Ovary (tissue), 9 donors: ENCODE measurements around the gene TMEM260. TPM values are rescaled to one million over a fixed set of nuclear protein-coding genes. Genes with fewer than 3 reads are reported as not detected.
A peak's percentile ranks its signal among the peaks of the same experiment; 100 is the strongest.

Experiments used
- DNase-seq, 5 donors: peaks; one replicate each; pipeline ENCODE4 v3.0.0-alpha.2; 2019 to 2020
- H3K27ac ChIP-seq, 2 donors: fragments of 200-600 bp; one replicate each; pipeline versions ENCODE4 v1.5.1 to v1.8.0; 2019 to 2022
- H3K27me3 ChIP-seq: fragments of 200-600 bp; one replicate; pipeline ENCODE4 v1.8.0; 2022
- H3K36me3 ChIP-seq: fragments of 200-600 bp; sonication (generic); one replicate; pipeline ENCODE4 v1.5.1; 2019
- H3K4me1 ChIP-seq: one replicate; pipeline ENCODE4 v1.8.1; 2013; ENCODE audit warnings: mild to moderate bottlenecking, moderate library complexity; ENCODE audit not compliant: insufficient read depth
- H3K4me3 ChIP-seq: fragments of 200-600 bp; sonication (generic); one replicate; pipeline ENCODE4 v1.5.1; 2017
- H3K9me3 ChIP-seq, 2 donors: fragments of 200-600 bp in 1 of 2; sonication (generic) in 1 of 2; one replicate each; pipeline versions ENCODE4 v1.5.1 to v1.8.1; 2013 to 2019; ENCODE audit warnings: mild to moderate bottlenecking in 1 of 2, moderate library complexity in 1 of 2
- EP300 ChIP-seq: sonication (generic); formaldehyde crosslinking; IDR thresholded peaks from one replicate; pipeline ENCODE4 v1.6.1; 2017; ENCODE audit warnings: antibody characterized with exemption
- POLR2A ChIP-seq: fragments of 450-650 bp; IDR thresholded peaks from one replicate; pipeline ENCODE4 v1.6.1; 2017; ENCODE audit warnings: antibody characterized with exemption, mild to moderate bottlenecking, moderate library complexity
- WGBS, 3 donors: extraction: QIAGEN DNeasy Blood & Tissue Kit in 1 of 3; methylation state at CpG; one replicate each; pipeline versions ENCODE4 v1.1.5 to v1.1.7; 2013 to 2017; 5-methylcytosine and 5-hydroxymethylcytosine counted together
- intact Hi-C, 4 donors: fragments of 100-400 bp; cut with DNase I; formaldehyde crosslinking; loops; one replicate each; pipeline versions ENCODE4 v1.11.0 to v1.15.1; 2022 to 2023
- polyA plus RNA-seq, 2 donors: library from polyadenylated mRNA; stranded (reverse); fragments of 200-250 nt in 1 of 2; fragments of 350-450 nt in 1 of 2; fragmentation: Illumina TruSeq in 1 of 2; extraction: RNeasy Lipid Tissue Mini Kit (QIAGEN cat#74804) in 1 of 2; gene quantifications; one replicate each; pipeline ENCODE4 v1.2.3, GENCODE V29; 2013 to 2014
- total RNA-seq, 7 donors: library from RNA; depleted of rRNA in 2 of 7; stranded (reverse); fragments of >200 nt in 2 of 7; fragmentation: NEBNext Ultra II Directional in 3 of 7; extraction: Animal tissue kit (Norgen Biotek cat#: 25700) in 3 of 7; gene quantifications; one replicate each; pipeline versions ENCODE4 v1.1.0 to v1.2.4, GENCODE V29; 2016 to 2023
- TF ChIP-seq, protein P1 (sequence below), 3 donors: fragments of 450-650 bp in 2 of 3; fragments of 200-600 bp in 1 of 3; IDR thresholded peaks; one replicate each; pipeline versions ENCODE4 v1.5.1 to v1.8.0; 2016 to 2022; ENCODE audit warnings: antibody characterized with exemption in 3 of 3, mild to moderate bottlenecking in 1 of 3
- donor health status: DM: no; HTN: no; CAD: no; lungs with moderate emphysema.
- donor health status: DM: no; HTN: no; CAD: no.
- donor health status: Bipolar disorder and iron deficiency.
- donor health status: DM: yes; HTN: yes; CAD: no.
- donor health status: DM: no; HTN: no; CAD: no.
- donor health status: DM: yes; HTN: yes; CAD: no.

TMEM260 gene
- total and polyA plus RNA-seq, 9 donors = 12.8 to 28.1 (median 21.5) TPM

DNA sequence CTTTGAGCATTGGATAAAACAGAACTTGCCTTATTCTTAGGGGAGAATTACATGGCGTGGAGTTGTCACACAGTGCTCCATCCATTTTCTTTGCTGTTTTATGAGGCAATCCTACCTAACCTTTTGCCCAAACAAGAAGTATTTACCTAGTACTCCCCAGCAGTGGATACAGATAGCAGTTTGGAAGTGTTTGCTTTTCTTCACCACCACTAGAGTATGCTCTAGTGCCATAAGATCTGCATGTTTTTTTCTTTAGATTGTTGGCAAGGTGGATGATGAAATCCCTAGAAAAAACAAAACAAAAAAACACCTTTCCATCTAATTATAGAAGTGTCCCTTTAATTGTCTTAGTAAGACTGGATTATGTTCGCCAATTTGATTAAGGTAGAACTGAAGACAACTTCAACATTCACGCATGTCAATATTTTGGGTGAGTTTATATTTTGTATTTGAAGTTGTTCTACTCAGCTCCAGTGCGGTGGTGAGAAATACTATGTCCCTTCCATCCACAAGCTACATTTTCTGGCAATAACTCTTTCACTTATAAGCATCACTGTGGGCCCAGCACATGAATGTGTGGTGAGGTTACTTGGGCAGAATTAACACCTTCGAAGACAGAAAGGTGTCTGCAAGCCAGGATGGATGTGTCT is 23.6 kb upstream of the TMEM260 start:
- WGBS, 3 donors = 34 to 48% (median 44%) methylated on average over 5 of the region's 5 CpGs
- Histone ChIP-seq H3K27me3 (no peaks in the 10 kb centered on the region), H3K36me3 (no peaks in the 10 kb centered on the region), H3K9me3 (no peaks in the 10 kb centered on the region), H3K27ac (no peak overlapping the region), H3K4me3 (no peak overlapping the region), H3K4me1 (no peaks in the 10 kb centered on the region)
- DNase-seq = no peak
- intact Hi-C loops = no loop called here
- TF ChIP-seq POLR2A (no peak), EP300 (no peak)
- TF ChIP-seq, protein P1, sequence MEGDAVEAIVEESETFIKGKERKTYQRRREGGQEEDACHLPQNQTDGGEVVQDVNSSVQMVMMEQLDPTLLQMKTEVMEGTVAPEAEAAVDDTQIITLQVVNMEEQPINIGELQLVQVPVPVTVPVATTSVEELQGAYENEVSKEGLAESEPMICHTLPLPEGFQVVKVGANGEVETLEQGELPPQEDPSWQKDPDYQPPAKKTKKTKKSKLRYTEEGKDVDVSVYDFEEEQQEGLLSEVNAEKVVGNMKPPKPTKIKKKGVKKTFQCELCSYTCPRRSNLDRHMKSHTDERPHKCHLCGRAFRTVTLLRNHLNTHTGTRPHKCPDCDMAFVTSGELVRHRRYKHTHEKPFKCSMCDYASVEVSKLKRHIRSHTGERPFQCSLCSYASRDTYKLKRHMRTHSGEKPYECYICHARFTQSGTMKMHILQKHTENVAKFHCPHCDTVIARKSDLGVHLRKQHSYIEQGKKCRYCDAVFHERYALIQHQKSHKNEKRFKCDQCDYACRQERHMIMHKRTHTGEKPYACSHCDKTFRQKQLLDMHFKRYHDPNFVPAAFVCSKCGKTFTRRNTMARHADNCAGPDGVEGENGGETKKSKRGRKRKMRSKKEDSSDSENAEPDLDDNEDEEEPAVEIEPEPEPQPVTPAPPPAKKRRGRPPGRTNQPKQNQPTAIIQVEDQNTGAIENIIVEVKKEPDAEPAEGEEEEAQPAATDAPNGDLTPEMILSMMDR (IDR thresholded peaks at IDR 0.05) = peak in 1 of 3 donors; percentile 26

DNA sequence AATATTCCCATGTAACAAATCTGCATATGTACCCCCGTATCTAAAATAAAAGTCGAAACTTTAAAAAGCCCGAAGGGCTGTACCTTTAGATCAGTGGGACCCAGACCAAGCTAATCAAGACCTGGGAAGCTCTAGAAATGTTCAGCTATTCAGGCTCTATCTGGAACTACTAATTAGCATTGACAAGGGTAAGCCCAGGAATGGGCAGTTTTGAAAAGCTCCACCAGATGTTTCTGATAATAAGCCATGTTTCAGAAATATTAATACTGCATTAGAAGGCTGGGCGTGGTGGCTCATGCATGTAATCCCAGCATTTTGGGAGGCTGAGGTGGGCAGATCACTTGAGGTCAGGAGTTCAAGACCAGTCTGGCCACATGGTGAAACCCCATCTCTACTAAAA is 20.4 kb upstream of the TMEM260 start:
- no peaks in the 10 kb centered on the region for H3K9me3 ChIP-seq
- no peaks in the 10 kb centered on the region for H3K36me3 ChIP-seq
- whole genome bisulfite sequencing, 3 donors = 86 to 92% (median 91%) methylated on average over 4 of the region's 4 CpGs
- H3K4me3 ChIP-seq = no peak overlapping the region
- intact Hi-C loops = no loop called here
- no peak overlapping the region for H3K27ac ChIP-seq
- no peaks in the 10 kb centered on the region for H3K27me3 ChIP-seq
- TF ChIP-seq, protein P1 (IDR thresholded peaks at IDR 0.05) = no peak
- TF ChIP-seq POLR2A = no peak
- no peak for TF ChIP-seq EP300
- no peak for DNase-seq
- no peaks in the 10 kb centered on the region for H3K4me1 ChIP-seq

DNA sequence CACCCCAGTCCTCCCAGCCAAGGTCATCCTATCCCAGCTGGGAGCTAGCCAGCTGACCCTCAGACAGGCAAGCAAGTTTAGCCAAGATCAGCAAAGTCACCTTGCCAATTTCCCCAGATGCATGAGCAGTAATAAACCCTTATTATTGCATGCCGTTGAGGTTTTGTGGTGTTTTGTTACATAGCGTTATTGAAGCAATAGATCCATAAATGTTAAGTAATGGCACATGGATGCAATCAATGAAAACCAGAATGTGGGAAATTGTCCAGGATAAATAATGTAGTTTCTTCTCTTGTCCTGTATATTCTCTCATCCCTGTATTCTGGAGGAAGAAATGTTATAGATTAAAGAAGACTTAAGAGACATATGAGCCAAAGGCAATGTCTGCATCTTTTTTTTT is 18.0 kb upstream of the TMEM260 start:
- WGBS, 3 donors = 11 to 40% (median 11%) methylated on average over 2 of the region's 2 CpGs
- H3K36me3 ChIP-seq = no peaks in the 10 kb centered on the region
- no peak for TF ChIP-seq EP300
- TF ChIP-seq, protein P1 (IDR thresholded peaks at IDR 0.05) = no peak
- no peak for TF ChIP-seq POLR2A

DNA sequence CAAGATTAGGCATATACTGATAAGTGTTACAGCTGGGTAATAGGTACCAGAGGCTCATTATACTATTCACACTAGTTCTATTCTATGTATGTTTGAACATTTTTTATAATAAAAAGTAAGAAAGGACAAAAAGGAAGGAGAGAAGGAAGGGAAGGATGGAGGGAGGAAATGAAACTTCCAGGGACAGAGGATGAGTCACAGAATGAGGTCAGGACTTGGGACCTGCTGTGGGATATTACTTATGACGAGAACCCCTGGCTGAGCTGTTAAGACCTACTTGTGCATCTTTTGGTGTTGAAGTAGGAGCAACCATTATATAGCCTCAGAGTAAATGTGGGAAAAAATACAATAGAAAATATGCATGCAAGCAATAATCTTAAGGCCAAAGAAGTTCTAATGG is 16.7 kb upstream of the TMEM260 start:
- no peak overlapping the region for H3K4me3 ChIP-seq
- no peaks in the 10 kb centered on the region for H3K36me3 ChIP-seq
- H3K27ac ChIP-seq = no peak overlapping the region
- TF ChIP-seq, protein P1 (IDR thresholded peaks at IDR 0.05) = no peak
- no peak for TF ChIP-seq POLR2A
- H3K4me1 ChIP-seq = no peaks in the 10 kb centered on the region
- no peaks in the 10 kb centered on the region for H3K9me3 ChIP-seq
- 86 to 93% (median 89%) methylated on average over 1 of the region's 1 CpG for WGBS, 3 donors
- intact Hi-C loops = loop anchor here in 1 of 4 donors (10.0 kb wide), 1 partner anchor 622 kb away; no protein-coding TSS in a partner anchor
- H3K27me3 ChIP-seq = no peaks in the 10 kb centered on the region
- DNase-seq = no peak

More for the DNA sequence above, 18.0 kb upstream of the TMEM260 start:
- no peak for DNase-seq
- no peaks in the 10 kb centered on the region for H3K9me3 ChIP-seq
- no peak overlapping the region for H3K27ac ChIP-seq
- intact Hi-C loops = loop anchor here in 1 of 4 donors (10.0 kb wide), 1 partner anchor 623 kb away; no protein-coding TSS in a partner anchor
- H3K4me1 ChIP-seq = no peaks in the 10 kb centered on the region
- H3K4me3 ChIP-seq = no peak overlapping the region
- no peaks in the 10 kb centered on the region for H3K27me3 ChIP-seq
